ENCODE results near the gene NAPB.
A peak's percentile ranks its signal among the peaks of the same experiment; 100 is the strongest.

DNA sequence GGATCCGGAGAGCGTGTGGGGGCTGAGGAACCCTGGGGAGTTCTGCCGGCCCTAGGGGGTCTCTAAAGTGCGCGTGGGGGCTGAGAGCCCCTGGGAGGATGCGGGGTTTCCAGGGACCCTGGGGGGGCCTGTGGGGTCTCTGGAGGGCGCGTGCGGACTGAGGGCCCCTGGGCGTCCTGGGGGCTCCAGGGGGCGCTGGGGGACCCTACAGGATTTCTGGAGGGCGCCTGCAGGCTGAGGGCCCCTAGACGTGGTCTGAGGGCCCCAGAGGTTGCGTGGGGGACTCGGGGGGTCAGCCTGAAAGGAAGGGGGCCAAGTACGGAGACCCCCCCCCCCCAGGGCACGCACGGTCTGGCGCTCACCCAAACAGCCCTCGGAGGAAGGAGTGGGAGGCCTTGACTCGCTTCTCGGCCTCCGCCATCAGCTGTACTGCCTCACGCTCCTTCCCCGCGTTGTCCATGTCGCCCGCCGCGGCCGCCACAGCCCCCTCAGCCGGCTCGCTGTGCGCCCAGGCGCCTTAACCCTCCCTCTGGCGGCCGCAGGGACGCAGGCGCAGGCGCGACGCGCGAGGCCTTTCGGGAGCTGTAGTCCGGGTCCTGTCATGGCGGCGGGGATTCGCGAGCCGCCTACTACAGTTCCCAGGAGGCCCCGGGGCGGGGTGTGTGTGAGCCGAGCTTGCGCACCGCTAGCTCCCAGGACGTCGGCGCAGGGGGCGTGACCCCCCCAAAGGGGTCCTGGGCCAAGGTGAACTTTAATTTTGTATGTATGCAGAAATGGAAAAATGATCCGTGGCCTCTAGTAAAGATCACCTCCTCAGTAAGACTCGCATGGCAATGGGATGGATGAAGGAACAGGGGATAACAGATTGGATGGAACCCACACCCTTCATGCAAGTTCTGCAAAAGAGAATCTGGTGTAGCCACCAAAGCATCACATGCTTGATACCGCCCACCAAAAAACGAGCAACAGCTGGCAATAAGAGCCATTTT, at the start of gene NAPB:
- TF ChIP-seq, protein P1, sequence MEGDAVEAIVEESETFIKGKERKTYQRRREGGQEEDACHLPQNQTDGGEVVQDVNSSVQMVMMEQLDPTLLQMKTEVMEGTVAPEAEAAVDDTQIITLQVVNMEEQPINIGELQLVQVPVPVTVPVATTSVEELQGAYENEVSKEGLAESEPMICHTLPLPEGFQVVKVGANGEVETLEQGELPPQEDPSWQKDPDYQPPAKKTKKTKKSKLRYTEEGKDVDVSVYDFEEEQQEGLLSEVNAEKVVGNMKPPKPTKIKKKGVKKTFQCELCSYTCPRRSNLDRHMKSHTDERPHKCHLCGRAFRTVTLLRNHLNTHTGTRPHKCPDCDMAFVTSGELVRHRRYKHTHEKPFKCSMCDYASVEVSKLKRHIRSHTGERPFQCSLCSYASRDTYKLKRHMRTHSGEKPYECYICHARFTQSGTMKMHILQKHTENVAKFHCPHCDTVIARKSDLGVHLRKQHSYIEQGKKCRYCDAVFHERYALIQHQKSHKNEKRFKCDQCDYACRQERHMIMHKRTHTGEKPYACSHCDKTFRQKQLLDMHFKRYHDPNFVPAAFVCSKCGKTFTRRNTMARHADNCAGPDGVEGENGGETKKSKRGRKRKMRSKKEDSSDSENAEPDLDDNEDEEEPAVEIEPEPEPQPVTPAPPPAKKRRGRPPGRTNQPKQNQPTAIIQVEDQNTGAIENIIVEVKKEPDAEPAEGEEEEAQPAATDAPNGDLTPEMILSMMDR (IDR thresholded peaks at IDR 0.05; ENCODE audit: low read depth, low read length): peak; percentile 17
- peak; percentile 85 for TF ChIP-seq POLR2A (IDR thresholded peaks at IDR 0.05; ENCODE audit: extremely low read depth, insufficient read length)
